Measurements from ENCODE around the gene CDK5. TPM values are rescaled to one million over a fixed set of nuclear protein-coding genes. Genes with fewer than 3 reads are reported as not detected.
"Not testable (repeated sequence)": the region's sequence is repeated elsewhere in the genome, so short reads cannot be mapped to it uniquely, and the experiment has no call there.

The CDK5 gene
- polyA plus RNA-seq, 2 donors, result 5.2 to 9.7 TPM

DNA sequence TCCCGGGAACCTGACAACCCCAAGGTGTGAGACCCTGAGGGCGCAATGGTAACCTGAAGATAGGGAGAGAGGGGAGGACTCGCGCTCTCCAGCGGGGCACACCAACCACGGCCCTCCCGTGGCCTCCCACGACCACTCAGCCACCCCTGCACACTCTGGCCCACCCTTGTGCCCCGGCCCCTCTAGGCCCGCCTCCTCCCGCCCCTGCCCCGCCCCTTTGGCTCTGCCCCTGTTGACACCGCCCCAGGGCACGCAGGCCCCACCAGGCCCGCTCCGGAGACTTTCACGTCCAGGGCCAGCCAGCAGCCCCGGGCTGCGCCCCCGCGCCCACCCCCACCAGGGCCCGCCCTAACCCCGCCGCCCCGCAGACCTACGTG lies 44.4 kb downstream of the CDK5 start:
- H3K4me1 ChIP-seq (ENCODE audit: control insufficient read depth in 2 of 2, insufficient read depth in 2 of 2, low read length in 1 of 2), result peaks cover 7 to 18% of the 10 kb centered on the region in 2 donors
- no peaks in the 10 kb centered on the region for H3K36me3 ChIP-seq (ENCODE audit: control insufficient read depth in 2 of 2, insufficient read depth in 2 of 2, low read length in 1 of 2)
- H3K27ac ChIP-seq (ENCODE audit: low read depth in 2 of 2, low read length in 1 of 2), result no peak overlapping the region
- no peaks in the 10 kb centered on the region for H3K9me3 ChIP-seq (ENCODE audit: control insufficient read depth in 2 of 2, insufficient read depth in 1 of 2, low read depth in 1 of 2, low read length in 1 of 2)
- H3K4me3 ChIP-seq (ENCODE audit: low read depth in 1 of 2, low read length in 2 of 2), result peak overlapping the region in 1 of 2 donors; percentile 12
- H3K27me3 ChIP-seq (ENCODE audit: control insufficient read depth in 1 of 2, insufficient read depth in 2 of 2, low read length in 2 of 2), result no peaks in the 10 kb centered on the region
- WGBS, 2 donors, result 15 to 16% methylated on average over 21 to 26 of the region's 26 CpGs

DNA sequence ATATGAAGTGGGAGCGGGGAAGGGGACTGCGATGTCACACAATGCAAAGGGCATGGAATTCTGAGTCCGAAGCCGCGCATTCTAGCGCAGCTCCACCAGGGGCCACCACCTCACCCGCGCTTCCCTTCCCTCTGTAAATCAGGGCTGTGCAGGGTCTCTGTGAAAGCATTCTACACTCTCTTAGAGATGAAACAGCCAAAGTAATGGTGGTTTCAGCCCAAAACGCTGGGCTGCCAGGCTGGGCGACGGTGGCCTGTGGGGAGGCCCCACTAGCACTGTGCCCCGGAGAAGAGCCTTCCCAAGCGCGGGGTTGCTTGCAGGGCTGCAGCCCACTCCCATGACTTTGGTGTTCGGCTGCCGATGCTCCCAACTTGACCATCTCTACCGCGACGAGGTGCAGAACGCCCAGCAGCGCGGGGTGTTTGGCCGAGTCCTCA lies 44.8 kb downstream of the CDK5 start:
- Histone ChIP-seq H3K27me3 (ENCODE audit: control insufficient read depth in 1 of 2, insufficient read depth in 2 of 2, low read length in 2 of 2) (no peaks in the 10 kb centered on the region), H3K4me1 (ENCODE audit: control insufficient read depth in 2 of 2, insufficient read depth in 2 of 2, low read length in 1 of 2) (peaks cover 7 to 14% of the 10 kb centered on the region in 2 donors)

DNA sequence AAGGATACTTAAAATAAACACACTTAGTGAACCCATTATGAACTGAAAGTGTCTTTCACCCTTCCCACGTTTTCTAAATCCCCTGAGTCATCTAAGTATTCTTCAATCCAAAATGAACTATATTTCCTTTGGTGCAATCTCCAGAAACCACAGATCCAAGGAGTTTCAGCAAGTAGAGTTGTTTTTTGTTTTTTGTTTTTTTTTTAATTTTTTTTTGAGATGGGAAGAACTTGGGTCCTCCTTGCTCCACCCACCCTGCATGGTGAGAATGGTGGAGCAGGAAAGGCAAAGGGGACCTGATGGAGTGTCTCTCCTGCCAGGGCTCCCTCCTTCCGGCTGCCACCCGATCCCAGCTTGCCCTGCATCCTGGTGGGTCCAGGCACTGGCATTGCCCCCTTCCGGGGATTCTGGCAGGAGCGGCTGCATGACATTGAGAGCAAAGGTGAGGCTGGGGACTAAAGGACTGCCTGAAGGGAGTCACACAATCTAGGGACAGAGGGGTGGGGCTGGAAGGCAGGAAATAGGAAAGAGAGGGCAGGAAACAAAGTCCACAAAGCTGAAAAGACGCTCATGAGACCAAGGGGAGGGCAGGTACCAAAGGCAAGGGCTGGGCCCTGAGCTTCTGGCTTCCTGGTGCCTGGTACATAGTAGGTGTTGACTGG lies 45.5 kb downstream of the CDK5 start:
- Histone ChIP-seq H3K27ac (ENCODE audit: low read depth in 2 of 2, low read length in 1 of 2) (peak overlapping the region in 1 of 2 donors; percentile 73), H3K4me3 (ENCODE audit: low read depth in 1 of 2, low read length in 2 of 2) (no peak overlapping the region), H3K36me3 (ENCODE audit: control insufficient read depth in 2 of 2, insufficient read depth in 2 of 2, low read length in 1 of 2) (no peaks in the 10 kb centered on the region), H3K9me3 (ENCODE audit: control insufficient read depth in 2 of 2, insufficient read depth in 1 of 2, low read depth in 1 of 2, low read length in 1 of 2) (no peaks in the 10 kb centered on the region), H3K4me1 (ENCODE audit: control insufficient read depth in 2 of 2, insufficient read depth in 2 of 2, low read length in 1 of 2) (peaks cover 7 to 16% of the 10 kb centered on the region in 2 donors), H3K27me3 (ENCODE audit: control insufficient read depth in 1 of 2, insufficient read depth in 2 of 2, low read length in 2 of 2) (no peaks in the 10 kb centered on the region)
- 74 to 77% methylated on average over 6 of the region's 6 CpGs for WGBS, 2 donors

More for the DNA sequence above, 44.8 kb downstream of the CDK5 start:
- Histone ChIP-seq H3K4me3 (ENCODE audit: low read depth in 1 of 2, low read length in 2 of 2) (no peak overlapping the region), H3K36me3 (ENCODE audit: control insufficient read depth in 2 of 2, insufficient read depth in 2 of 2, low read length in 1 of 2) (no peaks in the 10 kb centered on the region), H3K27ac (ENCODE audit: low read depth in 2 of 2, low read length in 1 of 2) (peak overlapping the region in 1 of 2 donors; percentile 39), H3K9me3 (ENCODE audit: control insufficient read depth in 2 of 2, insufficient read depth in 1 of 2, low read depth in 1 of 2, low read length in 1 of 2) (no peaks in the 10 kb centered on the region)
- WGBS, 2 donors, result 36% methylated on average over 23 of the region's 23 CpGs

DNA sequence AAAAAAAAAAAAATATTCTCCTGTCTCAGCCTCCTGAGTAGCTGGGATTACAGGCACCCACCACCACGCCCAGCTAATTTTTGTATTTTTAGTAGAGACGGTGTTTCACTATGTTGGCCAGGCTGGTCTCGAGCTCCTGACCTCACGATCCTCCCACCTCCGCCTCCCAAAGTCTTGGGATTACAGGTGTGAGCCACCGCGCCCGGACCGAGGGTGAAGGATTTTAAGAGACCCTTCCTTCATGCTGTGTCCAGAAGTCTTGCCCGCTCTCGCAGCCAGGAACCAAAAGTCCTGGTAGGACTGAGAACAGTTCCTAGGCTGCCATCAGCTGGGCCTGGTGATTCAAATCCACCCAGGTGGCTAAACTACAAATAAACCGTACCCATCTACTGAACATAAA lies 46.1 kb downstream of the CDK5 start:
- H3K36me3 ChIP-seq (ENCODE audit: control insufficient read depth in 2 of 2, insufficient read depth in 2 of 2, low read length in 1 of 2); H3K9me3 ChIP-seq (ENCODE audit: control insufficient read depth in 2 of 2, insufficient read depth in 1 of 2, low read depth in 1 of 2, low read length in 1 of 2); H3K27me3 ChIP-seq (ENCODE audit: control insufficient read depth in 1 of 2, insufficient read depth in 2 of 2, low read length in 2 of 2); H3K4me3 ChIP-seq (ENCODE audit: low read depth in 1 of 2, low read length in 2 of 2): not testable (repeated sequence)
- WGBS, 2 donors, result 83 to 92% methylated on average over 12 of the region's 12 CpGs
- peak overlapping the region in 1 of 2 donors; percentile 9 for H3K27ac ChIP-seq (ENCODE audit: low read depth in 2 of 2, low read length in 1 of 2)
- peaks cover 7 to 16% of the 10 kb centered on the region in 2 donors for H3K4me1 ChIP-seq (ENCODE audit: control insufficient read depth in 2 of 2, insufficient read depth in 2 of 2, low read length in 1 of 2)

DNA sequence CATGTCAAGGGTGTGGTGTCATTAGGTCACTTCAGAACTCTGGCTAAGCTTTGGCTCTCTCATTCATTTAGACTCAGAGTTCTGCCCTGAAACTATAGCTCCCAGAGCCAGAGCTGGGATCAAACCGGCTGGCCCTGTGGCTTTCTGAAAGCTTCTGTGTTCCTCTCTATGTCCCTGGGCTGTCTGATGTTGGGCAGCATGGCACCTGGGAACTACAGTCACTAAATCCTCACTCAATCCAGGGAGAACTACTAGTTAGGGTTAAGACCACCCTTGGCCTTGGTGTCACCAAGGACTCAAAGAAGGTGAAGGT lies 46.6 kb downstream of the CDK5 start:
- Histone ChIP-seq H3K4me1 (ENCODE audit: control insufficient read depth in 2 of 2, insufficient read depth in 2 of 2, low read length in 1 of 2) (peaks cover 7 to 16% of the 10 kb centered on the region in 2 donors), H3K27ac (ENCODE audit: low read depth in 2 of 2, low read length in 1 of 2) (peak overlapping the region in 1 of 2 donors; percentile 34), H3K9me3 (ENCODE audit: control insufficient read depth in 2 of 2, insufficient read depth in 1 of 2, low read depth in 1 of 2, low read length in 1 of 2) (no peaks in the 10 kb centered on the region), H3K27me3 (ENCODE audit: control insufficient read depth in 1 of 2, insufficient read depth in 2 of 2, low read length in 2 of 2) (no peaks in the 10 kb centered on the region), H3K4me3 (ENCODE audit: low read depth in 1 of 2, low read length in 2 of 2) (no peak overlapping the region), H3K36me3 (ENCODE audit: control insufficient read depth in 2 of 2, insufficient read depth in 2 of 2, low read length in 1 of 2) (no peaks in the 10 kb centered on the region)
- 44 to 60% methylated on average over 1 of the region's 1 CpG for WGBS, 2 donors

DNA sequence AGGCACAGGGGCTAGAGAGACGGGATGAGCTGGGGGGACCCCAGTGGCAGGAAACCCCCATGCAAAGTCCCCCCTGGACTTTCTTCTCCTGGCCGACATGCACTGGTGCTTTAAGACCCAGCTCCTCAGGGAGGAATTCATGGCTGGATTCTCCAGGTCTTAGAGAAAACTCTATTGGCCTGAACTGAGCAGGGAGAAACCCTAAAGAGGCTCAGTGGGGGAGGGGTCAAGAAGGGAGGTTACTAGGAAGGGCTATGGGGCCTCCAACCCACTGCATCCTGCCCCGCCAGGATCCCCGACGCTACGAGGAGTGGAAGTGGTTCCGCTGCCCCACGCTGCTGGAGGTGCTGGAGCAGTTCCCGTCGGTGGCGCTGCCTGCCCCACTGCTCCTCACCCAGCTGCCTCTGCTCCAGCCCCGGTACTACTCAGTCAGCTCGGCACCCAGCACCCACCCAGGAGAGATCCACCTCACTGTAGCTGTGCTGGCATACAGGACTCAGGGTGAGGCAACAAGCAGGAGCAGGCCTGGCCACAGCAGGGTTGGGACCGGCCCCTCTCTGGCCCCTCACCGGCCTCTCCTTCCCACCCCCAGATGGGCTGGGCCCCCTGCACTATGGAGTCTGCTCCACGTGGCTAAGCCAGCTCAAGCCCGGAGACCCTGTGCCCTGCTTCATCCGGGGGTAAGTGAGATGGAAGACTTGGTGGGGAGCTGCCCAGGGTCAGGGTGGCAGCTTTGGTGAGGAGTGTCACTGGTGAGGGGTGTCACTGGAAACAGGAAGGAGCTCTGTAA lies 47.2 kb downstream of the CDK5 start:
- Histone ChIP-seq H3K4me3 (ENCODE audit: low read depth in 1 of 2, low read length in 2 of 2) (no peak overlapping the region), H3K4me1 (ENCODE audit: control insufficient read depth in 2 of 2, insufficient read depth in 2 of 2, low read length in 1 of 2) (peaks cover 7 to 16% of the 10 kb centered on the region in 2 donors), H3K27ac (ENCODE audit: low read depth in 2 of 2, low read length in 1 of 2) (peak overlapping the region; percentile 19 to 62), H3K27me3 (ENCODE audit: control insufficient read depth in 1 of 2, insufficient read depth in 2 of 2, low read length in 2 of 2) (no peaks in the 10 kb centered on the region), H3K36me3 (ENCODE audit: control insufficient read depth in 2 of 2, insufficient read depth in 2 of 2, low read length in 1 of 2) (no peaks in the 10 kb centered on the region), H3K9me3 (ENCODE audit: control insufficient read depth in 2 of 2, insufficient read depth in 1 of 2, low read depth in 1 of 2, low read length in 1 of 2) (no peaks in the 10 kb centered on the region)
- 29 to 41% methylated on average over 16 to 18 of the region's 18 CpGs for WGBS, 2 donors

DNA sequence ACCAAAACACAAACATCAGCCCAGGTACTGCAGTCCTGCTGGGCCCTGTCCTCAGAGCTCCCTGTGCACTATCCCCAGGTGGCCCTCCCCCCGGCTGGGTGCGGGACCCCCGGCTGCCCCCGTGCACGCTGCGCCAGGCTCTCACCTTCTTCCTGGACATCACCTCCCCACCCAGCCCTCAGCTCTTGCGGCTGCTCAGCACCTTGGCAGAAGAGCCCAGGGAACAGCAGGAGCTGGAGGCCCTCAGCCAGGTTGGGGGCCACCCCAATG lies 47.7 kb downstream of the CDK5 start:
- Histone ChIP-seq H3K4me1 (ENCODE audit: control insufficient read depth in 2 of 2, insufficient read depth in 2 of 2, low read length in 1 of 2) (peaks cover 7 to 16% of the 10 kb centered on the region in 2 donors), H3K36me3 (ENCODE audit: control insufficient read depth in 2 of 2, insufficient read depth in 2 of 2, low read length in 1 of 2) (no peaks in the 10 kb centered on the region), H3K9me3 (ENCODE audit: control insufficient read depth in 2 of 2, insufficient read depth in 1 of 2, low read depth in 1 of 2, low read length in 1 of 2) (no peaks in the 10 kb centered on the region), H3K27ac (ENCODE audit: low read depth in 2 of 2, low read length in 1 of 2) (no peak overlapping the region), H3K27me3 (ENCODE audit: control insufficient read depth in 1 of 2, insufficient read depth in 2 of 2, low read length in 2 of 2) (no peaks in the 10 kb centered on the region), H3K4me3 (ENCODE audit: low read depth in 1 of 2, low read length in 2 of 2) (no peak overlapping the region)
- 31 to 33% methylated on average over 7 of the region's 7 CpGs for WGBS, 2 donors

DNA sequence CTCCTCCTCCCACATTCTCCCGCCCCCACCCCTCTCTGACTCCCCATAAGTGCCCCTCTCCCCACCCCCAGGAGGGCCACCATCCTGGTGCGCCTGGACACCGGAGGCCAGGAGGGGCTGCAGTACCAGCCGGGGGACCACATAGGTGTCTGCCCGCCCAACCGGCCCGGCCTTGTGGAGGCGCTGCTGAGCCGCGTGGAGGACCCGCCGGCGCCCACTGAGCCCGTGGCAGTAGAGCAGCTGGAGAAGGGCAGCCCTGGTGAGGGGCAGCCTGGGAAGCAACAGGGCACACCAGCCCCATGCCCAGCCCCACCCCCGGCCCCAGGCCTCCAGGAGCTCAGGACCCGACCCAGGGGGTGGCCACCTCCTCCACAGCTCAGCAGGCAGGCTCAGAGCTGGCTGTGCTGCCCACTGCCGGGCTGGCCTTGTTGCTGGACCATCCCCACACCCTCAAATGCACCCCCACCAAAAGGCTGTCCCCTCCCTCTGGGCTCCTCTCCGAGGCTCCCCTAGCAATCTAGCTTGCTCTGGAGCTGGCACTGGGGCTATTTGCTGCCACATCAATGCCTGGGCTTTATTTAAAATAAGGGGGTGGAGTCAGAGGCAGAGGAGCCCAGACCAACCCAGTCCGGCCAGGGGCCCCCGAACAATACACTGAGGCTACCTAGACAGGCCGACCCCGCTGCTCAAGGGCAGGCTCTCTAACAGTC lies 48.2 kb downstream of the CDK5 start:
- Histone ChIP-seq H3K4me1 (ENCODE audit: control insufficient read depth in 2 of 2, insufficient read depth in 2 of 2, low read length in 1 of 2) (peaks cover 7 to 16% of the 10 kb centered on the region in 2 donors), H3K9me3 (ENCODE audit: control insufficient read depth in 2 of 2, insufficient read depth in 1 of 2, low read depth in 1 of 2, low read length in 1 of 2) (no peaks in the 10 kb centered on the region), H3K36me3 (ENCODE audit: control insufficient read depth in 2 of 2, insufficient read depth in 2 of 2, low read length in 1 of 2) (no peaks in the 10 kb centered on the region), H3K27me3 (ENCODE audit: control insufficient read depth in 1 of 2, insufficient read depth in 2 of 2, low read length in 2 of 2) (no peaks in the 10 kb centered on the region), H3K4me3 (ENCODE audit: low read depth in 1 of 2, low read length in 2 of 2) (no peak overlapping the region), H3K27ac (ENCODE audit: low read depth in 2 of 2, low read length in 1 of 2) (no peak overlapping the region)
- WGBS, 2 donors, result 66 to 70% methylated on average over 20 to 22 of the region's 22 CpGs

DNA sequence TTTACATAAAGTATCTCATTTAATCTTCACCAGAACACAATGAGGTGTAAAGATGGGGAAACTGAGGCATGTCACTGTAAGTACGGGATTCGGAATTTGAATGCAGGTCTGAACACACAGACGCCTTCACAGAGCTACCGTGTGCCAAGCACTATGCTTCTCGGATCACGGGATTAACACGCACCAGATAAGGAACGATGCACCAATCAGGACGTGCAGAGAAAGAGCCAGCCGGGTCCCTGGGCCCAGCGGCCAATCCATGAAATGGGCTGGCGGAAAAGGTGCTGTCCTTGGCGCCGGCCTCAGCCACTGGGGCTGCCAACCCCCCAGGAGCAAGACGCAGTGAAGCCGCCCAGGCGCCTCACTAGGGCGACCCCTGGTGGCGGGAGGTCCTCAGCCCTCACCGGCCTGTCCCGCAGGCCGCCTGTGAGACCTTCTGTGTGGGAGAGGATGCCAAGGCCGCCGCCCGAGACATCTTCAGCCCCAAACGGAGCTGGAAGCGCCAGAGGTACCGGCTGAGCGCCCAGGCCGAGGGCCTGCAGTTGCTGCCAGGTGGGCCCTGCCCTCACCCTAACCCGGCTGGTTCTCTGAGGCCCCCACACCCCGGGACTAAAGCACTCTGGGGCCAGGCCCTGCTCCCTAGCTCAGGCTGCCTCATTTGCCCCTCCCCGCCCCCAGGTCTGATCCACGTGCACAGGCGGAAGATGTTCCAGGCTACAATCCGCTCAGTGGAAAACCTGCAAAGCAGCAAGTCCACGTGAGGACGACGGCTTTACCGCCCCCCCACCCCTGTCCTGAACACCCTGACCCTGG lies 49.0 kb downstream of the CDK5 start:
- Histone ChIP-seq H3K4me3 (ENCODE audit: low read depth in 1 of 2, low read length in 2 of 2) (no peak overlapping the region), H3K27me3 (ENCODE audit: control insufficient read depth in 1 of 2, insufficient read depth in 2 of 2, low read length in 2 of 2) (no peaks in the 10 kb centered on the region), H3K4me1 (ENCODE audit: control insufficient read depth in 2 of 2, insufficient read depth in 2 of 2, low read length in 1 of 2) (peaks cover 6 to 11% of the 10 kb centered on the region in 2 donors)

More for the DNA sequence above, 49.0 kb downstream of the CDK5 start:
- Histone ChIP-seq H3K27ac (ENCODE audit: low read depth in 2 of 2, low read length in 1 of 2) (no peak overlapping the region), H3K36me3 (ENCODE audit: control insufficient read depth in 2 of 2, insufficient read depth in 2 of 2, low read length in 1 of 2) (no peaks in the 10 kb centered on the region), H3K9me3 (ENCODE audit: control insufficient read depth in 2 of 2, insufficient read depth in 1 of 2, low read depth in 1 of 2, low read length in 1 of 2) (no peaks in the 10 kb centered on the region)
- 44 to 49% methylated on average over 40 of the region's 40 CpGs for WGBS, 2 donors

Measured in esophagus (tissue), 2 donors.